Dermis microvascular lymphatic vessel endothelial cell (primary cell): Measurements from ENCODE around the gene GPR32. TPM values are rescaled to one million over a fixed set of nuclear protein-coding genes. Genes with fewer than 3 reads are reported as not detected.
"Not testable (repeated sequence)": the region's sequence is repeated elsewhere in the genome, so short reads cannot be mapped to it uniquely, and the experiment has no call there.

Experiments
- DNase-seq, 2 donors: peaks; one replicate each; pipeline versions ENCODE4 v3.0.0 to v3.0.0-alpha.2; 2010; ENCODE audit warnings: low read depth in 2 of 2
- total RNA-seq: library from RNA; depleted of rRNA; stranded (reverse); fragments of >200 nt; gene quantifications from 2 replicates; pipeline ENCODE4 v1.2.1, GENCODE V29; 2014

GPR32 gene
- total RNA-seq, 1 donor from 2014 or later: not detected

GRCh38 chr19:50780753-50781435 is 10.6 kb downstream of the GPR32 start:
- DNase-seq: no peak

GRCh38 chr19:50783848-50784152 is 13.5 kb downstream of the GPR32 start:
- DNase-seq: not testable (repeated sequence)

- no peak for DNase-seq
Observed at GRCh38 chr19:50784710-50785109, 14.4 kb downstream of the GPR32 start.

- no peak for DNase-seq
Observed at GRCh38 chr19:50785329-50785728, 15.1 kb downstream of the GPR32 start.

GRCh38 chr19:50790396-50790795 is 20.1 kb downstream of the GPR32 start, which contains the start of gene ACP4:
Gene ACP4, plus strand, starts transcription at chr19:50790415. Its CDS starts 0 bp downstream, at chr19:50790415.
- no peak for DNase-seq

- no peak for DNase-seq
Observed at GRCh38 chr19:50790922-50791467, 20.7 kb downstream of the GPR32 start.

- no peak for DNase-seq
Observed at GRCh38 chr19:50791594-50792271, 21.5 kb downstream of the GPR32 start.

- DNase-seq: no peak
Observed at GRCh38 chr19:50792272-50793250, 22.3 kb downstream of the GPR32 start.

- DNase-seq: no peak
Observed at GRCh38 chr19:50793558-50794065, 23.3 kb downstream of the GPR32 start.

- DNase-seq: no peak
Observed at GRCh38 chr19:50794074-50794875, 24.0 kb downstream of the GPR32 start.

- no peak for DNase-seq
Observed at GRCh38 chr19:50794876-50795663, 24.8 kb downstream of the GPR32 start.

GRCh38 chr19:50795664-50796073 is 25.4 kb downstream of the GPR32 start:
- no peak for DNase-seq

- DNase-seq: no peak
Observed at GRCh38 chr19:50796128-50796633, 25.9 kb downstream of the GPR32 start.

- no peak for DNase-seq
Observed at GRCh38 chr19:50796634-50797428, 26.6 kb downstream of the GPR32 start.

GRCh38 chr19:50797429-50797780 is 27.1 kb downstream of the GPR32 start:
- no peak for DNase-seq

- no peak for DNase-seq
Observed at GRCh38 chr19:50797781-50798658, 27.8 kb downstream of the GPR32 start.

- no peak for DNase-seq
Observed at GRCh38 chr19:50798659-50799546, 28.6 kb downstream of the GPR32 start.
